ENCODE measurements around the gene CD300LB.

CD300LB gene

GRCh38 chr17:74547736-74548135, 16.5 kb upstream of the CD300LB start:
- DNase-seq: peak; percentile 43

- DNase-seq: no peak
Measured at GRCh38 chr17:74547264-74547663, 16.0 kb upstream of the CD300LB start.

- DNase-seq: no peak
Measured at GRCh38 chr17:74546586-74546985, 15.3 kb upstream of the CD300LB start.

GRCh38 chr17:74545843-74546230, 14.6 kb upstream of the CD300LB start, which contains the start of gene CD300C:
TSS of gene CD300C (minus strand) at chr17:74546115. CDS start at chr17:74545782, 333 bp downstream.
- DNase-seq: no peak

GRCh38 chr17:74544991-74545842, 13.9 kb upstream of the CD300LB start:
- no peak for DNase-seq

GRCh38 chr17:74543891-74544760, 12.9 kb upstream of the CD300LB start:
- no peak for DNase-seq

GRCh38 chr17:74543406-74543805, 12.1 kb upstream of the CD300LB start:
- DNase-seq: no peak

- DNase-seq: no peak
Measured at GRCh38 chr17:74542727-74543383, 11.6 kb upstream of the CD300LB start.

GRCh38 chr17:74542166-74542565, 10.9 kb upstream of the CD300LB start:
- no peak for DNase-seq

GRCh38 chr17:74541176-74542111, 10.2 kb upstream of the CD300LB start:
- no peak for DNase-seq

- no peak for DNase-seq
Measured at GRCh38 chr17:74539281-74539820, 8.1 kb upstream of the CD300LB start.

- no peak for DNase-seq
Measured at GRCh38 chr17:74536890-74537289, 5.6 kb upstream of the CD300LB start.

- DNase-seq: no peak
Measured at GRCh38 chr17:74532115-74532514, 840 bp upstream of the CD300LB start.

- DNase-seq: no peak
Measured at GRCh38 chr17:74530831-74531150, 484 bp downstream of the CD300LB start.

GRCh38 chr17:74529243-74529642, 2.0 kb downstream of the CD300LB start:
- DNase-seq: no peak

- no peak for DNase-seq
Measured at GRCh38 chr17:74528491-74529199, 2.6 kb downstream of the CD300LB start.

GRCh38 chr17:74527756-74528155, 3.5 kb downstream of the CD300LB start:
- DNase-seq: no peak

- no peak for DNase-seq
Measured at GRCh38 chr17:74527081-74527480, 4.2 kb downstream of the CD300LB start.

- DNase-seq: no peak
Measured at GRCh38 chr17:74526681-74527080, 4.6 kb downstream of the CD300LB start.

GRCh38 chr17:74525781-74526288, 5.4 kb downstream of the CD300LB start:
- DNase-seq: no peak

- no peak for DNase-seq
Measured at GRCh38 chr17:74525465-74525725, 5.9 kb downstream of the CD300LB start.

Data from 8988T (cell line).